Neural progenitor cell (in vitro differentiated cells): ENCODE results near the gene CLK3.

Experiments
- EZH2 ChIP-seq: fragments of 200-600 bp; sonication (generic); IDR thresholded peaks from 2 replicates; pipeline ENCODE4 v1.6.1; 2017; ENCODE audit warnings: antibody characterized with exemption, mild to moderate bottlenecking, moderate library complexity
- EZH2phosphoT487 ChIP-seq: fragments of 200-600 bp; sonication (generic); IDR thresholded peaks from 2 replicates; pipeline ENCODE4 v1.6.1; 2017; ENCODE audit warnings: antibody characterized with exemption
- TF ChIP-seq, protein P1 (sequence below): fragments of 200-600 bp; sonication (generic); IDR thresholded peaks from 2 replicates; pipeline ENCODE4 v1.5.1; 2017; ENCODE audit warnings: antibody characterized with exemption, mild to moderate bottlenecking

DNA sequence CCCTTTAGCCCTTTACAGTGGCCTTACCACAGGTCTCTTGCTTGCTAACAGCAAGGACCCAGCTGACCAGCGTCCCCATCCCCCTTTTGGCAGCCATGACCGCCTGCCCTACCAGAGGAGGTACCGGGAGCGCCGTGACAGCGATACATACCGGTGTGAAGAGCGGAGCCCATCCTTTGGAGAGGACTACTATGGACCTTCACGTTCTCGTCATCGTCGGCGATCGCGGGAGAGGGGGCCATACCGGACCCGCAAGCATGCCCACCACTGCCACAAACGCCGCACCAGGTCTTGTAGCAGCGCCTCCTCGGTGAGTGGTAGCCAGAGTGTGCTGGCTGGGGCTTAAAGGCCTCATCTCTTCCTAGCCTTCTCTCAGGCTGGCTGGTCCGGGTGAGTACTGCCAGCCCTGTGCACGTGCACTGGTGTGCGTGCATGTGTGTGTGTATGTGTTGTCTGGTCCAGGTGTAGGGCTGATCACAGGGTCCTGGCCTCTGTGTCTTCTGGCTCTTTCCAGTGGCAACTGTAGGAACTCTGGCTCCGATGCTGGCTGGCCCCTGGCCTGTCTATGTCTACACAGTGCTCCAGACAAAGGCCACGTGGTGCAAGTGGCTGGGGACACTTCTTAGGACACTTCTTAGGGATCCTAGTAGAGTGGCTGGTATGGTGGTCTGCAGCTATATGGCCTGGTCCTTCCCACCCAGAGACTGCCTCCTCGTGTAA lies 4.4 kb downstream of the CLK3 start:
- TF ChIP-seq, protein P1, sequence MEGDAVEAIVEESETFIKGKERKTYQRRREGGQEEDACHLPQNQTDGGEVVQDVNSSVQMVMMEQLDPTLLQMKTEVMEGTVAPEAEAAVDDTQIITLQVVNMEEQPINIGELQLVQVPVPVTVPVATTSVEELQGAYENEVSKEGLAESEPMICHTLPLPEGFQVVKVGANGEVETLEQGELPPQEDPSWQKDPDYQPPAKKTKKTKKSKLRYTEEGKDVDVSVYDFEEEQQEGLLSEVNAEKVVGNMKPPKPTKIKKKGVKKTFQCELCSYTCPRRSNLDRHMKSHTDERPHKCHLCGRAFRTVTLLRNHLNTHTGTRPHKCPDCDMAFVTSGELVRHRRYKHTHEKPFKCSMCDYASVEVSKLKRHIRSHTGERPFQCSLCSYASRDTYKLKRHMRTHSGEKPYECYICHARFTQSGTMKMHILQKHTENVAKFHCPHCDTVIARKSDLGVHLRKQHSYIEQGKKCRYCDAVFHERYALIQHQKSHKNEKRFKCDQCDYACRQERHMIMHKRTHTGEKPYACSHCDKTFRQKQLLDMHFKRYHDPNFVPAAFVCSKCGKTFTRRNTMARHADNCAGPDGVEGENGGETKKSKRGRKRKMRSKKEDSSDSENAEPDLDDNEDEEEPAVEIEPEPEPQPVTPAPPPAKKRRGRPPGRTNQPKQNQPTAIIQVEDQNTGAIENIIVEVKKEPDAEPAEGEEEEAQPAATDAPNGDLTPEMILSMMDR: no peak
- TF ChIP-seq EZH2: no peak
- TF ChIP-seq EZH2phosphoT487: no peak
